HT1080 (cell line): ENCODE data around the gene SESN3. TPM values are rescaled to one million over a fixed set of nuclear protein-coding genes. Genes with fewer than 3 reads are reported as not detected.
"Not testable (repeated sequence)": the region's sequence is repeated elsewhere in the genome, so short reads cannot be mapped to it uniquely, and the experiment has no call there.

Experiments
- DNase-seq: peaks from one replicate; pipeline ENCODE4 v3.0.0-alpha.2; 2015; ENCODE audit warnings: low read depth
- polyA plus RNA-seq, 2 experiments: library from polyadenylated mRNA; depleted of rRNA; stranded (reverse); fragments of >200 nt; gene quantifications; 2 replicates each; pipeline ENCODE4 v1.2.3, GENCODE V29; 2015
- total RNA-seq: library from RNA; depleted of rRNA; stranded (reverse); fragments of >200 nt; shearing (Covaris generic); gene quantifications from 2 replicates; pipeline ENCODE4 v1.2.3, GENCODE V29; 2014; rRNA removed

SESN3 gene, protein sequence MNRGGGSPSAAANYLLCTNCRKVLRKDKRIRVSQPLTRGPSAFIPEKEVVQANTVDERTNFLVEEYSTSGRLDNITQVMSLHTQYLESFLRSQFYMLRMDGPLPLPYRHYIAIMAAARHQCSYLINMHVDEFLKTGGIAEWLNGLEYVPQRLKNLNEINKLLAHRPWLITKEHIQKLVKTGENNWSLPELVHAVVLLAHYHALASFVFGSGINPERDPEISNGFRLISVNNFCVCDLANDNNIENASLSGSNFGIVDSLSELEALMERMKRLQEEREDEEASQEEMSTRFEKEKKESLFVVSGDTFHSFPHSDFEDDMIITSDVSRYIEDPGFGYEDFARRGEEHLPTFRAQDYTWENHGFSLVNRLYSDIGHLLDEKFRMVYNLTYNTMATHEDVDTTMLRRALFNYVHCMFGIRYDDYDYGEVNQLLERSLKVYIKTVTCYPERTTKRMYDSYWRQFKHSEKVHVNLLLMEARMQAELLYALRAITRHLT
- total RNA-seq: 0.94 and 1.5 TPM in 2 replicates
- 3.2 and 4.6 TPM in 2 replicates for polyA plus RNA-seq (2015; cell fraction: cytosol; rRNA removed)
- 3.4 and 3.7 TPM in 2 replicates for polyA plus RNA-seq (2015; cell fraction: nucleus; rRNA removed)

DNA sequence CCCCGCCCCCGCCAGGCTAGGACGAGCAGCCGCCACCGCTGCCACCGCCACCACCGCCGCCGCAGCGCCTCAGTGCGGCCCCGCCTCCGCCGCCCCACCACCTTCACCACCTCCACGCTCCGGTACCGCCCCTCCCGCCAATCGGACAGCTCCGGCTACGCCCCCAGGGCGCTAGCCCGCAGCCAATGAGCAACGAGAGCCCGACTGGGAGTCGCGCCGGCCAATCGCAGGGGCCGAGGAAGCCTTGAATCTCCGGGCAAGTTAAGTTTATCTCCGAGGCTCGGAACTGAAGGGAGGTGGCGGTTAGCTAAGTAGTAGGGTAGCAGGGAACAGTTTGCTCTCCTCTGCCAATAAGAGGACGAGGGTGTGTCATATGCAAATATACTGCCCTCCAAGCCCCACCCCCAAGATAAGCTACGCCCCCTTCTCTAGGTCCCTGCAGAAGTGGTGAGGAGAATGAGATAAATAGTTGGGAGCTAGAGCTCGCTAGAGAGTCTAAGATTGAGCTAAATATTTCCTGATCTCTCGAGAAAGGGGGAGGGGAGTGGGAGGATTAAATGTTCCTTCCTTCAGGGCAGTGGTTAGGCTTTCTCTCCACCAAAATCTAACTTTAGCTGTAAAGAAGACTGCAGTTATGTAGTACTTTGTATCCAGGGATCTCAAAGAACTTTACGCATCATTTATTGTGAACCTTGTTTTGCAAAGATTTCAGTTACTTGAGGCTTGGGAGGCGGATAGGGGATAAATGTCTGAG is at the start of gene SESN3:
Gene SESN3, minus strand, starts transcription at position 76 of the 754 bp plus-strand sequence. CDS start 342 bp downstream, outside the sequence.
- peak; percentile 98 for DNase-seq

DNA sequence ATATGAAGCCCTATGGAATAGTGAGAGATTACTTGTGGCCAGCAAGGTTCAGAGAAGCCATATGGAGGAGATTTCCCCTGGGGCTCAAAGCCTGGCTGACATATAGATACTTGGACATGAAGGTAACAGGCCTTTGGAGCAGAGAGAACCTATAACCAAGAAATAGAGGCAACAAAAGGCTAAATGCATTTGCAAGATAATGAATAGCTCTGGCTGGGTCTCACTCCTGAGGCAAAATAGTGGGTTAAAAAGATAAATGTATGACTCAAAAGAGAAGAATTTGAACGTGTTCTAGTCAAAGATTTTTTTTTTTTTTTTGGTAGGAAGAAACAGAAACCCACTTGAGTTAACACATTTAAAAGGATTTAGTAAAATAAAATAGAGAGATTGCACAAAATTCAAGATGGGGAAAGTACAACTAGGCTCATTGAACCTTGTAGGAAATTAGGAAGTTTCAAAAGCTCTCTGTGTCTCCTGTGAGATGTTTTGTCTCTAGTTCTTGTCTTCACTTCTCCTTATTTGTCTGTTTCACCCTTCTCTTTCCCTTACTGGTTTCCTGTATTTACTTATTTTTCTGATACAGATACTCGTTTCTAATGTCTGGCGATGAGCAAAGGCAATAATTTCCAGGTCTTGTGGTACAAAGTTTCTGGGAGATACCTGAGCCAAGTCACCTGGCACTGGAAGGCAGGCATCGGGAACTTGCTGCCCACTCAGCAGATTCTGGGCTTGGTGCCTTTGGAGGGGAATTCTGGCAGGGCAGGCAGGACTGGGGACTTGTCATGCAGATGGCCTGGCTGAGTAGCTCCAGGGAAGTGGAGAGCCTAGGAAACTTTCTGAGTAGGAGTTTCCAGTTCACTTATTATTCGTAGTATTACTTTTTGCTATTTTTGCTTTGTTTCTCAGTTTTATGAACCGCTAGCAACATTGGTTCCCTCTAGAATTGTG is 49.2 kb upstream of the SESN3 start:
- DNase-seq: no peak

DNA sequence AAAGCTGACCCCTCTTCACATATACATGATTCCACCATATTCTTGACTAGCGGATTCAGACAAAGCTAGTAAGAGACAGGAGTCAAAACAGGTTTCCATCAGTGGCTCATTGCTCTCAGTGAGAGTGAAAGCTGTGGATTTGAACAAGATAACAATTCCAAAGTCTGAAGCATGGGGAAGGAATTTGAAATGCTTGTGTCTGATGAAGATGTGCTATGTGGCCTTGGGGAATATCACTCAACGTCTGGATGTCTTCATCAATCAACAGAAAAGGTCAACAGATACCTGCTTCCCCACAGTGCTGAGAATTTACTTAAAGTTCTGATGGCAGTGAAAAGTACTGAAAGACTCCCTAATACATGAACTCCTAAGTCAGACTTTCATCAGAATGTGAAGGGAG is 46.9 kb upstream of the SESN3 start:
- no peak for DNase-seq

DNA sequence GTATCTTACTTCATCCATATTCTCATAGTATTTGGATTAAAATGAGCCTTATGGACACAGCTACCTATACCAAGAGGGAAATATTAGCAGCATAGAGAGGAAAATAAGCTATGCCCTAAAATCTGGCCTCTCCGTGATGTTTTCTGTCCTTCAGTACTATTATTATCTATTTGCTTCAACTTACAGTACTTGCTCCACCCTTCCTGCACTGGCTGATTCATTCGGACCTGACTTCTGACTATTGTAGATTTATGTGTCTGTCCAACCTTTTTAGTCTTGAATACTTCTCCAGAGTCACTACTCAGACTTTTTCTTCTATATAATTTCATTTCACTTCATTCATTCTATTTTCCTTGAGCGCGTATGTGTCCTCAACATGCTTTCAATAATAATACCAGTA is 45.1 kb upstream of the SESN3 start:
- no peak for DNase-seq

DNA sequence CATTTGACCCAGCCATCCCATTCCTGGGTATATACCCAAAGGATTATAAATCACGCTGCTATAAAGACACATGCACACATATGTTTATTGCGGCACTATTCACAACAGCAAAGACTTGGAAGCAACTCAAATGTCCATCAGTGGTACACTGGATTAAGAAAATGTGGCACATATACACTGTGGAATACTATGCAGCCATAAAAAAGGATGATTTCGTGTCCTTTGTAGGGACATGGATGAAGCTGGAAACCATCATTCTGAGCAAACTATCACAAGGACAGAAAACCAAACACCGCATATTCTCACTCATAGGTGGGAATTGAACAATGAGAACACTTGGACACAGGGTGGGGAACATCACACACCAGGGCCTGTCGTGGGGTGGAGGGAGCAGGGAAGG is 42.6 kb upstream of the SESN3 start:
- DNase-seq: not testable (repeated sequence)

DNA sequence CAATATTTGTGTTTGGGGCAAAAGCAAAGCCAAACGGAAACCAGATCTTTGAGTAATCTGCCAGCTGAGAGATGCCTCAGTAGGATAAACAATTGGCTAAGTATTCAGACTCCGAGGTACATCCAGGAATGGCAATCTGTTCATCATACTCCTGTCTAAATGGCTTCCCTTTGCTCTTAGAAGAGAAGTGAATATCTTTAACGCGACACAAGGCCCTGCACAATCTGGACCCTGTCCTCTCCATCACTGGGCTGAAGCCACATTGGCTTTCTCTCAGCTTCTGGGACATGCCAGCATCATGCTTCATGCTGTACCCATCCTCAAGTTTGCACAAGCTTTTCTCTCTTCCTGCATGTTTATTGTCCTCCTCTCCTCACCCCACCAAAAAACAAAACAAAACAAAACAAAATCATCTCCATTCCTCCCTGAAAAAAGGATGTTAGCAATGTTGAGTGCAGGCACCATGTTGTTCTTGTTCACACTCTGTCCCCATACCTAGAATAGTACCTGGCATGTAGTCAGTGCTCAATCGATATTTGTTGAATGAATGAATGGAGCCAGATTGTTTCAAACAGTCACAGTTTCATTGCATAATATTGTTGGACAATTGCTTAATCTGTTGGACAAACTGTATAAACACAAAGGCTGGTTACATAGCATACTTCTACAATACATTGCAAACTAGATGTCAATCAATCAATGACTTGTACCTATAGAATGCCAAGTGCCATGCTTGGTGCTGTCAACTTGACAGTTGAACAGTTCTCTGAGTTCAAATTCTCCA is 38.2 kb upstream of the SESN3 start:
- no peak for DNase-seq

DNA sequence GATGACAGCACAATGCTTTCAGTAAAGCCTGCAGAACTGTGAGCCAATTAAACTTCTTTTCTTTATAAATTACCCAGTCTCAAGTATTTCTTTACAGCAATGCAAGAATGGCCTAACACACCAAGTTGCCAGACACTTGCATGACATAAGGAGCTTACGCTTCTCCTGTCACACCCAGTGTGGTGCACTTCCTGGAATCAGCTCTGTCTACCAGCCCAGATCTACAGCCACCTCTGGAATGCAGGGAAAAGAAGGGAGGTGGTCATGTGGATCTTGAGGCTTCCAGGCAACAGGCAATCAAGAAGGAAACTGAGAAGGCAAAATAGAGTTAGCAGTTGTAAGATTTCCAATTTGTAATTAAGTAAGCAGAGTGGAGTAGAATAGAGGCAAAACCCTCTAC is 37.4 kb upstream of the SESN3 start:
- DNase-seq: no peak

DNA sequence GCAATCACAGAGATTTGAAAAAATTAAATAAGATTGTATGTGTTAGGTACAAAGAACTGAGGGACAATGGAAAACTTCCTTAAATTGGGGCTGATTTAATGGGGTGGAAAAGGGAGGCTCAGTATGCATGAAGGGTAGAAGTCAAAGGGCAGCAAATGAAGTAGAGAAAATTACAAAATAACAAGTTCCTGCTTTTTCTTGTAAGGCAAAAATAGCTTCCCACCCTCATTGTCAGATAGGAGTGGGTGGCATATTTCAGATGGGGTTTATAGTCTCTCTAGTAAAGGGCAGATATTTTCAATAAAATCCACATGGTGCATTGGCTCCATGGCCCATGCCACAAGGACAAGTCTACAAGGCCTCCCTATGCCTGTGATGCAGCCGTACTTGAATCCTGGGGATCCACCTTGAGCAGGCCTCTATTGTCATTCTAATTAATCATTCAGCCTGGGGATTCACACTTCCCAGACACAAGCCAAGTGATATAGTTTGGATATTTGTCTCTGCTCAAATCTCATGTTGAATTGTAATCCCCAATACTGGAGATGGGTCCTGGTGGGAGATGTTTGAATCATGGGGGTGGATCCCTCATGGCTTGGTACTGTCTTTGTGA is 36.7 kb upstream of the SESN3 start:
- no peak for DNase-seq

DNA sequence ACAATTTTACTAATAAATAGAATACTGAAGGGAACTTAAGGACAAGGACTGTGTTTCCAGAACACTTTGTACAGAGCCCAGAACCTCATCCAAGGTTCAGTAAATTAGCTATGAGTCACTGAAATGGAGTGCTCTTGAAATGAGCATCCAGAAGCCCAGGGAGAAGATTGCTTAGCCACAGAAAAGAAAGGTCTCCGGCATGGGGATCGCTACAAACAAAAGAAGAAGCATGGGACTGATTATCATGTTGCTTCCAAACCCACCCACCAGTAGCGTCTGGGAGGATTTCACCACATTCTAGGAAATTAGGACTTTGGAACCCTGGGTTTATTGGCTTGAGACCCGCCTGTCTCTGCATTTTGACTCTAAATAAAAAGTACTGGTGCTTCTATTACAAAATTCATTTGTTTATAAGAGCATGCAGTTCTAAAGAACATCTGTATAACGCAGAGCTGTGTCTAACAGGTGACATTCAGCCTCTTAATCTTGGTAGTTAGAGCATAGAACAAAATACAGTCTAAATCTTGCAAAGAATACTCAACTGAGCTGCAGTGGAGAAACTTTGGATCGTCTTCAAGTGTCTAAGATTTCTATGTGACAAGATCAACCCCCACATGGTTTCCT is 35.9 kb upstream of the SESN3 start:
- no peak for DNase-seq

DNA sequence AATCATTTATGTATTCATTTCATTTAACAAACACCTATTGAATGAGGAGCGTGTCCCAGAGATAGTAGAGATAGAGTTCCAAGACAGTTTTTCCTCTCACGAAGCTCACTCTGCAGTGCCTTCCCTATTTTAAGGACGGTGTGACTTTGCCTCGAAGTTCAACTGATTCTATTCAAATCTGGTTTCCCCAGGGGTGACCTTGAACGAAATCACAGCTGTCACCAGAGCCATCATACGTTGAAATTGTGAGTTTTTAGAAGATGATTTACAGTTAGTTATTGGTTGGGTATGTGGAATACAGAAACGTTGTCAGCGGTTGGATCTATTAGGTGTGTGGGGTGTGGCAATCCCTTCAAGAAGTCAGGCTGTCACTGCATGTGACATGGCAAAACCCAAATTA is 33.9 kb upstream of the SESN3 start:
- DNase-seq: no peak

DNA sequence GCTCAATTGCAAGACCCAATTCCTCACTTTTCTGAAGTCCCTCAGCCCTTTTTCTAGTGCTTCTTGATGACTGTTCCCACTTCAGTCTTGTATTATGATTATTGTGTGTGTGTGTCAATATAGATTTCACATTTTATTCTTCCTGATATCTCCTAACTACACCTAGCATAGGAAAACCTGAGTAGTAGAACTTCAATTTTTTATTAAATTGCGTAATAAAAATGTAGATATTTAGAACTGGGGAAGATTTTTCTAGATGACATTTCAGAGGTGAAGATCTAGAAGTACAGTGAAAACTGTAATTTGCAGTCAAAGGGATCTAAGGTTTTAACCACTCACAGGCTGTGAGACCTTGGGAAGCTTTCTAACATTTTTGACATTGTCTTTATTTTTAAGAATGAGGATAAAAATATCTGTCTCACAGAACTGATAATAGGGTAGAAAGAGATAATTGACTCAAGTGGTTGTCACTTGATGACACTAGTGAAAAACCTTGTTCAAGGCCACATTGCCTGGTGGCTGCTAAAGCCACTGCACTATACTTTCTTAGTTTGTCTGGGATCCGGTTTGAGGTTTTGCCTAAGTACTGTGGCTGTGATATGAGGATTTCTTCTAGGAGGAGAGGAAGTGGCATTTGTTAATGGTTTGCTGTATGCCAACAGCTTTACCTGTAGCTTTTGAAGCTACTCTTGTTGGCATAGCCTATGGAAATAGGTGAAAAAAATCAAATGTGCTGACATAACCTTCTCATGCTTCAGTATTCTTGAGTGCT is 32.2 kb upstream of the SESN3 start:
- no peak for DNase-seq

DNA sequence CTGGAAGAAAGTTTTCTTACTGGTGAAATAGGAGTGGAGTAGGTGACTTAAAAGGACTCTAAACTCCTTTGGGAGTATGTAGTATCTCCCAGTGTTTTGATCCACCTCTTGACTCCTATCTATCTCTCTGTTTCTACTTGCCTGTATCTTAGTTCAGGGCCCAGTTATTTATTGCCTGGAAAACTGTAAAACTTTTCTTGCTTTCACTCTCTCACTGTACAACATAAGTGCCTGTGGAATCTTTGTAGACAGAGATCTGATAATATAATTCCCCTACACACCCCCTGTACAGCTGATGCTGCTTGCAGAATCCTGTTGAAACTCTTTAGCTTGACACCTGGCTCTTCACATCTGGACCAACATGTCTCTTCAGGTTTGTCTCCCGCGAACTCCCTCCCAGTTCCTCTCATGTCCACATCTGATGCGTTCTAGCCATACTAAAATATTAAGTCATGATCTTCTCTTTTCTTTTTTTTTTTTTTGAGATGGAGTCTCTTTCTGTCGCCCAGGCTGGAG is 26.5 kb upstream of the SESN3 start:
- no peak for DNase-seq

DNA sequence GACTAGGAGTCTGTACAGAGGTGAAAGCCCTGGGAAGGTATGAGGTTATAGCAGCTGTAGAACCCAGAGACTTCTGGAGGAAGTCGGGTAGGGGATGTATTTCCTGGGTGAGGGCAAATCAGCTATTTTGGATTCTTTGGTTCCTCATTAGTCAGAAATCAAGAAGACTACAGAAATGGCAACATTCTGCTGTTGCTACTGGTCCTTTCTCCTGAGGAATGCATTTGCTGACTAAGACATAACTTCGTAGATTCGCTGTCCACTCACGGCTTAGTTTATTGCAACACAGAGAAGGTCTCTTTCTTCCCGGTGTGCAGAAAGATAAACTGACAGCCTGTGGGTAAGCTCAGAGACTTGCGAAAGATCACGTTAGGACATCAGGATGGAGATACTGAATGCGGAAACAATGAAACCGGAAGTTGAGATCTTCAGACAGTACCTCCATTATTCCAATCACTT is 25.3 kb upstream of the SESN3 start:
- DNase-seq: no peak

DNA sequence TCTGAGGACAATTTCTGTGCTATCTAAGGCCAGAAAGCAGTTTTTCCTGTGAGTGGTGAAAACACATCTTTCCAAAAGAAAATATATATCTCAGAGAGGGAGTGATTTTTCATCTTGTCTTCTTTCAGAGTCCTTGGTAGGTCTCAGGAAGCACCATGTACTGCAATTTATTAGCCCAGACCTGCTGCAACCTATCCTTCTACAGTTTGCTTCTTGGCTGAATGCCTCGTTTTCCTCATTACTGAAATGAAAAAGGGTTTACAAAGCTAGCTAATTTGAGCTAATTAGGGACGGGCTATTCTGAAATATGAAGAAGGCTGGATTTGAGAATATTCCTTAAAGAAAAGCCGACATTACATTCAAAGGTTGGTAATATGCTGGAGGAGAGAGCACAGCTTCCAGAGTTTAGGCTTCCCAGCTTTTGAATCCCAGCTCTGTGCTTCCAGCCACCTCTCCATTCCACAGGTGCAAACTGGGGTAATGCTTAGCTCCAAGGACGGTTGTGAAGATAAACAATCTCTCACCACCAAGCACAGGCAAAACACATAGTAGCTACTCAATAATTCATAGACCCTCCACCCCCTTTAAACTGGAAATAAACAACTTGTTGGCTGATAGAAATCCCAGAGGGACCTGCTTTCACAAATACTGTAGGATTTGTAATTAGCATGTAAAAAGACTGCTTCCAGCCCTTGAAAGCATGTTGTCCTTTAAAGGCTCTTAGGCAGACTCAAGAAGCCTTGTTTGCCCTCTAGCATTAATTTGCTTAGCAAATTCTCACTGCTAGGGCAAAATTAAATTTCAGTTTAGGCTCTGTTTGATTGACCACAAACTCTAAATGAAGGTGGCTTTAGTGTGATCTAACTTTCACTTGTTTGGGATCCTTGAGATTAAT is 24.5 kb upstream of the SESN3 start:
- DNase-seq: no peak

DNA sequence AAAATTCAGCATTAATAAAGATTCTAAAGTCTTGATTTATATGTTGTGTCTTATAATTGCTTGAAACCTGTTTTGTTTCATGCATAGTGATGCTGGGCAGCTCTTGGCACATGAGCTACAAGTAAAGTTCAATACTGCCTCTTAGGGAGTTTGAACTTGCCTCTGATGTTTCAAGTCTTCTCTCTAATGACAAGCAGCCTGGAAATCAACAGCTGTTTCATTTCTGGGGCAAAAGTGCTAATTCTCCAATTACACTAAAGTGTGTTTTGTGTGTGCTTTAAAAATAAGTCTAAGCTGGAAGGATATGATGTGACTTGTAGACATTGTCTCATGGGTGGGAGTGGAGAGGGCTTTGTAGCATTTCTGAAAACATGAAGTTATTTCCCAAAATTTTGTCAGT is 23.7 kb upstream of the SESN3 start:
- DNase-seq: no peak

DNA sequence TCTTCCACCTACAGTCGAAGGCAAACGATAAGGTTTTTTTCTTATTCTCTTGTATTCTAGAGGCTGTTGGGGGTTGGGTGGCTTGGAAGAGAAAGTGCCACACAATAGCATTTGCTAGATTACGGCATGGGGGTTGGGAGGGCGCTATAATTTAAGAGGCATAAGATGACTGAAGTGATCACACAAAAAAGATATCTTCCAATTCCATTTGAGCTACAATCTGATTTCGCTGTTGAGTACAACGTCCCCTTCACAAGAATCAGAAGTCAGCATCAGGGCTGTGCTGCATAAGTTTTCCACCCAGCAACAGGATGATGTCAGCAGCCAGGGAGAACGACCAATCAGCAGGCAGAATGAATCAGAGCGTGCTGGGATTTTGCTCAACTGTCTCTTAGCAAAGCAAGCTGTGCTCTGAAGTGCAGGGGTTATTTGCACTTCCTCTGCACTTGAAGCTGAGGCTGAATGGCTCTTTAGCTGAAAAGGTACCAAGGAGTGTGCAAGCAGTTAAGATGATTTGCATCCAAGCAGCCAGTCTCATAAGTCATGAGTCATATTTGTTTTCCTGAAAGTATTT is 23.2 kb upstream of the SESN3 start:
- peak; percentile 83 for DNase-seq

DNA sequence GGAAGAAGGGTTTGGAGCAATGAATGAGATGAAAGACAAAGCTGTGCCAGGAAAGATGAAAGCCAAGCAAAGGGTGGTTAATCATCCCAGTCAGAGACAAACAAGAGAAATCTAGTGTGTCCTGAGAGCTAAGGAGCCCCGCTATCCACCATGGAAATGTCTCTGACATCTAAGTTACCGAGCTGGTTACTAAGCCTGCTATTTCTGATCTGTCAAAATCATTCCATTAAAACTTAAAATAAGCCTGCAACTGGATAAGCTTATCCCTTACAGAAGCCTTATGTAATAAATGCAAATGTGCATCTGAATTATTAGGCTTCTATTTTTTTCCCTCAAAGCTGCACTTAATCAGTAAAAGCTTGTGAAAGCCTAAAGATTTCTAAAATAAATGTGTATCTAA is 22.1 kb upstream of the SESN3 start:
- DNase-seq: no peak
